Transverse colon (tissue), 4 donors: Measurements from ENCODE around the gene AHI1. TPM values are rescaled to one million over a fixed set of nuclear protein-coding genes. Genes with fewer than 3 reads are reported as not detected.
"Not testable (repeated sequence)": the region's sequence is repeated elsewhere in the genome, so short reads cannot be mapped to it uniquely, and the experiment has no call there.

Experiments
- DNase-seq: peaks from one replicate; pipeline ENCODE4 v3.0.0-alpha.2; 2019
- H3K27ac ChIP-seq, 4 donors: fragments of 200-600 bp; sonication (generic); 2 replicates each; pipeline ENCODE4 v1.5.1; 2016 to 2018; ENCODE audit warnings: inconsistent platforms in 4 of 4
- H3K27me3 ChIP-seq: fragments of 200-600 bp; sonication (generic); 2 replicates; pipeline ENCODE4 v1.5.1; 2017; ENCODE audit warnings: inconsistent platforms
- H3K36me3 ChIP-seq, 4 donors: fragments of 200-600 bp; sonication (generic); 2 replicates each; pipeline ENCODE4 v1.5.1; 2017 to 2019; ENCODE audit warnings: inconsistent platforms in 4 of 4
- H3K4me1 ChIP-seq, 4 donors: fragments of 200-600 bp; sonication (generic); 2 replicates each; pipeline ENCODE4 v1.5.1; 2017 to 2020; ENCODE audit warnings: inconsistent platforms in 4 of 4
- H3K4me3 ChIP-seq, 4 donors: fragments of 200-600 bp; sonication (generic); 1 replicate in 1 of 4; 2 replicates in 3 of 4; pipeline versions ENCODE4 v1.5.1 to v1.6.1; 2017 to 2019; ENCODE audit warnings: inconsistent platforms in 4 of 4
- H3K9me3 ChIP-seq, 2 donors: fragments of 200-600 bp; sonication (generic); 2 replicates each; pipeline ENCODE4 v1.5.1; 2017 to 2019; ENCODE audit warnings: inconsistent platforms in 2 of 2
- EP300 ChIP-seq: sonication (generic); formaldehyde crosslinking; IDR thresholded peaks from one replicate; pipeline ENCODE4 v1.6.1; 2017; ENCODE audit warnings: antibody characterized with exemption, low read depth
- POLR2A ChIP-seq: fragments of 450-650 bp; IDR thresholded peaks from one replicate; pipeline ENCODE4 v1.6.1; 2016; ENCODE audit warnings: antibody characterized with exemption, mild to moderate bottlenecking, moderate library complexity
- POLR2AphosphoS5 ChIP-seq, 3 donors: sonication (generic); formaldehyde crosslinking; IDR thresholded peaks; one replicate each; pipeline ENCODE4 v1.6.1; 2016; ENCODE audit warnings: antibody characterized with exemption in 3 of 3
- WGBS, 2 donors: methylation state at CpG; one replicate each; pipeline ENCODE4 v1.1.5; 2018; ENCODE audit warnings: low coverage in 1 of 2; 5-methylcytosine and 5-hydroxymethylcytosine counted together
- in situ Hi-C, 4 donors: fragments of 200-750 bp; cut with MboI; loops; one replicate each; pipeline versions ENCODE4 v1.15.0 to v1.15.1; 2017; ENCODE audit warnings: low sequenced_read_pairs in 3 of 4, low pct_ligation_motif_present in 1 of 4, low pct_unique_long_range_greater_than_20kb in 1 of 4
- intact Hi-C: fragments of 100-400 bp; cut with DNase I; formaldehyde crosslinking; loops from one replicate; pipeline ENCODE4 v1.15.1; 2023; ENCODE audit warnings: low total_unique reads
- total RNA-seq, 4 donors: library from RNA; depleted of rRNA; stranded (reverse); fragments of >200 nt; gene quantifications; one replicate each; pipeline ENCODE4 v1.1.0, GENCODE V29; 2016
- TF ChIP-seq, protein P1 (sequence below), 5 experiments: fragments of 200-600 bp in 3 of 5; fragments of 450-650 bp in 2 of 5; sonication (generic) in 3 of 5; IDR thresholded peaks; 1 replicate in 2 of 5; 2 replicates in 3 of 5; pipeline ENCODE4 v1.5.1; 2016 to 2017; ENCODE audit warnings: antibody characterized with exemption in 5 of 5, inconsistent platforms in 3 of 5, mild to moderate bottlenecking in 2 of 5, moderate library complexity in 1 of 5

The AHI1 gene
- total RNA-seq, 4 donors from 2014 or later, result 16.2 to 119 (median 34.2) TPM

DNA sequence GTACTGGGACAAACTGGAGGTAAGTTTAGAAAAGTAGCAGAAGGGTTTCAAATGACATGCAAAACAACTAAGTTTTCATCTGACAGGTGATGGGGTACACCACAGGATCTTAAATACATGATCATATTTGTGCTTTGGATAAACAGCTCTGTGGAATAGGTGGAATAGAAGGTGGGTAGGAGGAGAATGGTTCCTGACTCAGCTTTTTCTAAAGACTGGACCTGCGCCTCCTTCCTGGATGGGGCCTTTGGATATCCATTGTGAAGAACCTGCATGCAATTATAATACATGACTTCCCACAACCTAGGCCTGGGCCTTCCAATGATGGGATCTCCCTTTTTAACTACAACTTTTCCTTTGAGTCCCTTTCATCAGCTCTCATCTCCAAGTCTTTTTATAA is 145.9 kb downstream of the AHI1 start:
- Histone ChIP-seq H3K36me3 (no peaks in the 10 kb centered on the region), H3K9me3 (no peaks in the 10 kb centered on the region), H3K27me3 (no peaks in the 10 kb centered on the region), H3K27ac (no peak overlapping the region), H3K4me1 (peaks cover 0 to 28% (median 7%) of the 10 kb centered on the region in 4 donors), H3K4me3 (no peak overlapping the region)
- intact Hi-C loops (no loop called here), in situ Hi-C loops (no loop called here)
- DNase-seq, result no peak
- no peak for TF ChIP-seq POLR2A
- TF ChIP-seq EP300, result no peak
- TF ChIP-seq, protein P1, sequence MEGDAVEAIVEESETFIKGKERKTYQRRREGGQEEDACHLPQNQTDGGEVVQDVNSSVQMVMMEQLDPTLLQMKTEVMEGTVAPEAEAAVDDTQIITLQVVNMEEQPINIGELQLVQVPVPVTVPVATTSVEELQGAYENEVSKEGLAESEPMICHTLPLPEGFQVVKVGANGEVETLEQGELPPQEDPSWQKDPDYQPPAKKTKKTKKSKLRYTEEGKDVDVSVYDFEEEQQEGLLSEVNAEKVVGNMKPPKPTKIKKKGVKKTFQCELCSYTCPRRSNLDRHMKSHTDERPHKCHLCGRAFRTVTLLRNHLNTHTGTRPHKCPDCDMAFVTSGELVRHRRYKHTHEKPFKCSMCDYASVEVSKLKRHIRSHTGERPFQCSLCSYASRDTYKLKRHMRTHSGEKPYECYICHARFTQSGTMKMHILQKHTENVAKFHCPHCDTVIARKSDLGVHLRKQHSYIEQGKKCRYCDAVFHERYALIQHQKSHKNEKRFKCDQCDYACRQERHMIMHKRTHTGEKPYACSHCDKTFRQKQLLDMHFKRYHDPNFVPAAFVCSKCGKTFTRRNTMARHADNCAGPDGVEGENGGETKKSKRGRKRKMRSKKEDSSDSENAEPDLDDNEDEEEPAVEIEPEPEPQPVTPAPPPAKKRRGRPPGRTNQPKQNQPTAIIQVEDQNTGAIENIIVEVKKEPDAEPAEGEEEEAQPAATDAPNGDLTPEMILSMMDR (IDR thresholded peaks at IDR 0.05), result no peak
- no peak for TF ChIP-seq POLR2AphosphoS5 (IDR thresholded peaks at IDR 0.05)
- WGBS, 2 donors, result 89 to 91% methylated on average over 1 of the region's 1 CpG

DNA sequence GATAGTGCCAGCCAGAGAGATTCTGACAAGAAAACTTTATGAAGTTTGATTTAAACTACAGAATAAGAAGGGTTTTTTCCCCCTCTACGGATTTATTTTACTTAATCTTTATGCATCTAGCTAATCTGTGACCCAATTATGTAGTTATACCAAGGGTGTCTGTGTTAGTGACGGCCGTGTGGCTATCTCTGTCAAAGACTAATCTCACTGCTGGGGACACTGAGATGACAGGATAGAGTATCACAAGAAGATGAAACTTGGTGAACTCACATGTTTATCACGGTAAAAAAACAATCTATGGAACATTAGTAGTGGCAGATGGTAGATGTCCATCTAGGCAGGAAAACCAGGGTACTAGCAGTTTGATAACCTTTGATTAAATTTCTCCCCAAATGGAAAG is 149.7 kb downstream of the AHI1 start:
- 91 to 93% methylated on average over 4 of the region's 4 CpGs for WGBS, 2 donors
- Histone ChIP-seq H3K9me3 (no peaks in the 10 kb centered on the region), H3K27me3 (no peaks in the 10 kb centered on the region), H3K27ac (no peak overlapping the region), H3K36me3 (no peaks in the 10 kb centered on the region), H3K4me3 (no peak overlapping the region), H3K4me1 (no peaks in the 10 kb centered on the region)
- intact Hi-C loops (no loop called here), in situ Hi-C loops (no loop called here)
- no peak for TF ChIP-seq POLR2A
- no peak for TF ChIP-seq POLR2AphosphoS5 (IDR thresholded peaks at IDR 0.05)
- no peak for TF ChIP-seq EP300
- TF ChIP-seq, protein P1 (IDR thresholded peaks at IDR 0.05), result no peak
- DNase-seq, result no peak

DNA sequence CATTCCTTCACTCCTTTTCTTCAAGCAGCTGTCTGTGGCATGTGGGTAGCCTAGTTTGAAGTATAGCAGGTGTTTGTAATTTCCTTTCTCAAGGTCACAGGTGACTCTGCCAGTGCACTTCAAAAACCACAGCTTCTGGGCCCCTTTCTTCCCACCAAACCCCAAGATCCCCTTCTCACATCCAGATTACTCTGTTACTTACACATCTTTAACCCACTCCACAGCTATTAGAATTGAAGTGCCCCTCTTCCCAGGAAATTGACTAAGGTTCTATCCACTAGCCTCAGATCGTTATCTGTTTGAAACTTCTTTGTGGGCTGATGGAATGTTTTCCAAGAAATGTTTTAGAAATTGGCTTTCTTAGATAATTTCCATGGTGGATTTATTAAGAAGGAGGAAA is 150.8 kb downstream of the AHI1 start:
- no peak for DNase-seq
- H3K27me3 ChIP-seq, result no peaks in the 10 kb centered on the region
- in situ Hi-C loops, result no loop called here
- H3K9me3 ChIP-seq, result no peaks in the 10 kb centered on the region
- no peak overlapping the region for H3K4me3 ChIP-seq
- H3K4me1 ChIP-seq, result no peaks in the 10 kb centered on the region
- H3K27ac ChIP-seq, result no peak overlapping the region
- H3K36me3 ChIP-seq, result no peaks in the 10 kb centered on the region
- intact Hi-C loops, result no loop called here
- TF ChIP-seq EP300, result no peak
- TF ChIP-seq POLR2AphosphoS5 (IDR thresholded peaks at IDR 0.05), result no peak
- TF ChIP-seq, protein P1 (IDR thresholded peaks at IDR 0.05), result no peak
- no peak for TF ChIP-seq POLR2A
- 93 to 100% methylated on average over 1 of the region's 1 CpG for WGBS, 2 donors

DNA sequence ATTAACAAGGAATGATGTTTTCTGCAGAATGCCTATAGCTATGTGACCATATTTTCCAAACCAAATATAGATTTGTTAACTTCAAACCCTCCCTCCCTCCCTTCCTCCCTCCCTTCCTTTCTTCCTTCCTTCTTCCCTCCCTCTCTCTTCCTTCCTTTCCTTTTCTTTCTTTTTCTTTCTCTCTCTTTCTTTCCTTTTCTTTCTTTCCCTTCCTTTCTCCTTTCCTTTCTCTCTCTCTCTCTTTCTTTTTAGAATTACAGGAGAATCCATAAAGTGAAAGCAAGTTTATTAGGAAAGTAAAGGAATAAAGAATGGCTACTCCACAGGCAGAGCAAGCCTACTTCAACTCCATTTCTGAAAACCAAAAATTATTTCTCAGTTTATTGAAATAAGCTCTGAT is 153.0 kb downstream of the AHI1 start:
- no peaks in the 10 kb centered on the region for H3K4me1 ChIP-seq
- no peak for TF ChIP-seq POLR2A
- TF ChIP-seq EP300, result no peak
- no peak for TF ChIP-seq POLR2AphosphoS5 (IDR thresholded peaks at IDR 0.05)
- TF ChIP-seq, protein P1 (IDR thresholded peaks at IDR 0.05), result no peak
- H3K27ac ChIP-seq, result no peak overlapping the region
- DNase-seq, result no peak
- intact Hi-C loops (no loop called here), in situ Hi-C loops (no loop called here)
- no peaks in the 10 kb centered on the region for H3K27me3 ChIP-seq
- H3K4me3 ChIP-seq, result no peak overlapping the region
- no peaks in the 10 kb centered on the region for H3K9me3 ChIP-seq
- no peaks in the 10 kb centered on the region for H3K36me3 ChIP-seq

DNA sequence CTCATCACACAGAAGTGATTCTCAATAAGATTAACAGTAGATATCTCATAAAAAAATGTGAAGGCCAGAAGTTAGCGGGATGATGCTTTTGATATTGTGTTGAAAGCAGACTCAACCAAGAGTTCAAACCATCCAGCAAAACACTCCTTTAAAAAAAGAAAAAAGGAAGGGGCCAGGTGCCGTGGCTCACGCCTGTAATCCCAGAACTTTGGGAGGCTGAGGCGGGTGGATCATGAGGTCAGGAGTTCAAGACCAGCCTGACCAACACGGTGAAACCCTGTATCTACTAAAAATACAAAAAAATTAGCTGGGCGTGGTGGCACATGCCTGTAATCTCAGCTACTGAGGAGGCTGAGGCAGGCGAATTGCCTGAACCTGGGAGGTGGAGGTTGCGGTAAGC is 157.6 kb downstream of the AHI1 start:
- WGBS, 2 donors, result 96 to 97% methylated on average over 3 to 8 of the region's 8 CpGs

More for the DNA sequence above, 157.6 kb downstream of the AHI1 start:
- H3K4me3 ChIP-seq, H3K4me1 ChIP-seq, H3K9me3 ChIP-seq, H3K27me3 ChIP-seq, in situ Hi-C loops, H3K36me3 ChIP-seq, H3K27ac ChIP-seq, DNase-seq, intact Hi-C loops: not testable (repeated sequence)
